SJSA1 (cell line): ENCODE measurements around the gene TLK1. TPM values are rescaled to one million over a fixed set of nuclear protein-coding genes. Genes with fewer than 3 reads are reported as not detected.
A peak's percentile ranks its signal among the peaks of the same experiment; 100 is the strongest.
"Not testable (repeated sequence)": the region's sequence is repeated elsewhere in the genome, so short reads cannot be mapped to it uniquely, and the experiment has no call there.

Experiments
- DNase-seq, 2 experiments: peaks; one replicate each; pipeline ENCODE4 v3.0.0-alpha.2; 2015 to 2020; ENCODE audit warnings: low spot score in 2 of 2, low read depth in 1 of 2
- H3K27ac ChIP-seq: fragments of 250-450 bp; sonication (Bioruptor Pico); 2 replicates; pipeline ENCODE4 v1.5.1; 2020; ENCODE audit warnings: mild to moderate bottlenecking, moderate library complexity
- H3K27me3 ChIP-seq: fragments of 250-450 bp; sonication (Bioruptor Pico); replicated peaks from 2 replicates; pipeline ENCODE4 v1.5.1; 2020; ENCODE audit warnings: mild to moderate bottlenecking, moderate library complexity
- H3K36me3 ChIP-seq: fragments of 250-450 bp; sonication (Bioruptor Pico); 2 replicates; pipeline ENCODE4 v1.5.1; 2020; ENCODE audit warnings: mild to moderate bottlenecking
- H3K4me1 ChIP-seq: fragments of 250-450 bp; sonication (Bioruptor Pico); replicated peaks from 2 replicates; pipeline ENCODE4 v1.6.1; 2021; ENCODE audit warnings: mild to moderate bottlenecking
- H3K4me3 ChIP-seq: fragments of 250-450 bp; sonication (Bioruptor Pico); 2 replicates; pipeline ENCODE4 v1.5.1; 2020; ENCODE audit warnings: mild to moderate bottlenecking
- H3K9me3 ChIP-seq: fragments of 250-450 bp; sonication (Bioruptor Pico); replicated peaks from 2 replicates; pipeline ENCODE4 v1.5.1; 2020; ENCODE audit warnings: mild to moderate bottlenecking
- total RNA-seq: library from RNA; depleted of rRNA; stranded (reverse); fragments of >200 nt; shearing (Covaris generic); gene quantifications from 2 replicates; pipeline ENCODE4 v1.2.3, GENCODE V29; 2014

The TLK1 gene
- total RNA-seq, 1 experiment from 2014 or later, result 20.4 TPM

GRCh38 chr2:171162522-171163197 lies 2.0 kb upstream of the TLK1 start:
- H3K4me3 ChIP-seq, H3K27ac ChIP-seq, H3K9me3 ChIP-seq, DNase-seq, H3K4me1 ChIP-seq, H3K27me3 ChIP-seq: not testable (repeated sequence)
- H3K36me3 ChIP-seq, result peaks cover 10% of the 10 kb centered on the region

- Histone ChIP-seq H3K27me3 (no peaks in the 10 kb centered on the region), H3K36me3 (peaks cover 10% of the 10 kb centered on the region), H3K4me3 (peak overlapping the region; percentile 93), H3K27ac (peak overlapping the region; percentile 91), H3K9me3 (no peaks in the 10 kb centered on the region), H3K4me1 (peaks cover 10% of the 10 kb centered on the region)
- peak; percentile 44 to 65 for DNase-seq
These were observed 455 bp upstream of the TLK1 start for GRCh38 chr2:171160956-171161740.

DNA sequence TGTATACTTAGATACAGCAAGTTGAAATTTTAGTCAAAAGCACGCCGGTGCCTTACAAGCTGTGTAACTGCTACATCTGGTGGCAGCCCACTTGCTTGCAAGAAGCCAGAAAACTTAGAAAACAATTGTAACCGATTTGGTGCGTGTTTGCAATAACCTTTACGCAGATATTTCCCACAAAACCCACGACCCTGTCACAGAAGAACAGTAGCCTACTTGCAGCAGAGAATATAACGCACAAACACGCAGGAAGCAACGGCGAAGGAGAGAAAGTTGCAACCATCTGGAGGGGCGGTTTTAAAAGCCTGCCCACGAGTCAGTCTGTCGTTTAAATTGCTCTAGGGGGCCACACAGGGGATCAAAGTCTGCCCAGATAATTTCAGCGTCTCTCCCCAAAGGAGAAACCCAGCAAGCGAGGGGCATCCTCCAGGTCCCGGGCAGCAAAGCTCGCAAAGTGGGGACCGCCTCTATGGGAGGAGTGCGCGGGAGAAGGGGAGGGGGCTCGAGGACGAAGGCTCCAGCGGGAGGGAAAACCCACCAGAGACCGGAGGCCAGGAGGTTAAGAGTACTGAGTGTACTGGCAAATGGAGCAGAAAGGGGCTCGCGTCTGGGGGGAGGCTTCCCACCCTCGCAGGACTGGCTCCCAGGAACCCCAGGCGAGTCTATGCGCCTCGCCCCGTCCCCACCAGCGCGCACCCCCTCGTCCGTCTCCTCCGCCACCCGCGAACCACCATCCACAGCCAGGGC lies 1.1 kb downstream of the TLK1 start:
- no peaks in the 10 kb centered on the region for H3K9me3 ChIP-seq
- DNase-seq, result peak; percentile 54 to 70

GRCh38 chr2:171158790-171159371 lies 1.8 kb downstream of the TLK1 start:
- Histone ChIP-seq H3K4me3 (peak overlapping the region; percentile 93), H3K27ac (peak overlapping the region; percentile 91), H3K36me3 (peaks cover 10% of the 10 kb centered on the region), H3K9me3 (no peaks in the 10 kb centered on the region), H3K27me3 (no peaks in the 10 kb centered on the region), H3K4me1 (peaks cover 10% of the 10 kb centered on the region)
- DNase-seq, result no peak

More for the DNA sequence above, 1.1 kb downstream of the TLK1 start:
- Histone ChIP-seq H3K27ac (peak overlapping the region; percentile 91), H3K4me3 (peak overlapping the region; percentile 93), H3K27me3 (no peaks in the 10 kb centered on the region), H3K36me3 (peaks cover 10% of the 10 kb centered on the region), H3K4me1 (peaks cover 10% of the 10 kb centered on the region)

GRCh38 chr2:171158036-171158789 lies 2.5 kb downstream of the TLK1 start:
- no peak overlapping the region for H3K27ac ChIP-seq
- H3K9me3 ChIP-seq, result no peaks in the 10 kb centered on the region
- no peak for DNase-seq
- H3K4me1 ChIP-seq, result peaks cover 10% of the 10 kb centered on the region
- H3K36me3 ChIP-seq, result peaks cover 10% of the 10 kb centered on the region
- H3K27me3 ChIP-seq, result no peaks in the 10 kb centered on the region
- H3K4me3 ChIP-seq, result peak overlapping the region; percentile 93

DNA sequence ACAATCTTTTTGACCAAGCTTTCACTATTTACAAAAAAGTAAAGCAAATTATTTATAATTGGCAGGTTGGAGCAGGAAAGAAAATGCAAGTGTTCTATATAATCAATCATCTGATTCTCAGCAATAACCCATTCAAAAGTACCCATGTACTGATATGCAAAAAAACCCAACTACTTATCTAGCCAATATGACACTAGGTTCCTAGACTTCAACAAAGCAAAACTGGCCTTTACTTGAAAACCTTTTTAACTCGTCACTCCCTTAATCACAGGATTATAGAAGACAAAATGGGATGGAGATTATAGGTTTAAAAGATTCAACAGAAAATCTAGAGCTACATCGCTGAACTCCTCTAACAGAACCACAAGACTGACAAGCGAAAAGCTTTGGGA lies 3.6 kb downstream of the TLK1 start:
- Histone ChIP-seq H3K4me3 (no peak overlapping the region), H3K27ac (no peak overlapping the region), H3K36me3 (peaks cover 10% of the 10 kb centered on the region), H3K27me3 (no peaks in the 10 kb centered on the region), H3K4me1 (peaks cover 10% of the 10 kb centered on the region), H3K9me3 (no peaks in the 10 kb centered on the region)
- no peak for DNase-seq

DNA sequence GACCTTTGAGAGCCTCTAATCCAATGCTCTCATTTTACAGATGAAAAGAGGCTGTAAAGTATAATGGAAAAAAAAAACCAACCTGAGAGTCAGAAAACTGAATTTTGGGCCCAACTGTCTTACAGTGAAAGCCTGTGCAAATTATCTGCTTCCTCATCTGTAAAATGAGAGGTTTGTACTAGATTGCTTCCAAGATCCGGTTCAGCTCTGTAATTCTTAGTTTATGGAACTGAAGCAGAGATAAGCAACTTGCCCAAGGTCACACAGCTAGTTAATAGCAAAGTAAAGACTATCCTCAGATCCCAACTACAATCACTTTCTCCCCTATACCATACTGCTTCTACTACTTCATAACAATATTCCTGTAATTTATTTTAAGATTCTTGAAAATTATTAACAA lies 6.3 kb downstream of the TLK1 start:
- no peak overlapping the region for H3K4me3 ChIP-seq
- H3K27me3 ChIP-seq, result no peaks in the 10 kb centered on the region
- peaks cover 10% of the 10 kb centered on the region for H3K4me1 ChIP-seq
- no peaks in the 10 kb centered on the region for H3K9me3 ChIP-seq
- no peak for DNase-seq
- no peak overlapping the region for H3K27ac ChIP-seq
- H3K36me3 ChIP-seq, result no peaks in the 10 kb centered on the region; the same call in 1 of the 2 replicates

- Histone ChIP-seq H3K27ac (no peak overlapping the region), H3K36me3 (no peaks in the 10 kb centered on the region), H3K4me3 (no peak overlapping the region), H3K9me3 (no peaks in the 10 kb centered on the region), H3K27me3 (no peaks in the 10 kb centered on the region), H3K4me1 (peaks cover 14% of the 10 kb centered on the region)
- DNase-seq, result no peak
These were observed 9.9 kb downstream of the TLK1 start for GRCh38 chr2:171150694-171151285.

- Histone ChIP-seq H3K27ac (no peak overlapping the region), H3K27me3 (no peaks in the 10 kb centered on the region), H3K4me1 (peaks cover 14% of the 10 kb centered on the region), H3K36me3 (no peaks in the 10 kb centered on the region), H3K4me3 (no peak overlapping the region), H3K9me3 (no peaks in the 10 kb centered on the region)
- no peak for DNase-seq
These were observed 10.6 kb downstream of the TLK1 start for GRCh38 chr2:171149986-171150693.

GRCh38 chr2:171149171-171149938 lies 11.3 kb downstream of the TLK1 start:
- no peak for DNase-seq
- no peaks in the 10 kb centered on the region for H3K27me3 ChIP-seq
- H3K36me3 ChIP-seq, result 0 out of 2 replicates have a peak, but pooled peaks cover 3% of the 10 kb centered on the region

DNA sequence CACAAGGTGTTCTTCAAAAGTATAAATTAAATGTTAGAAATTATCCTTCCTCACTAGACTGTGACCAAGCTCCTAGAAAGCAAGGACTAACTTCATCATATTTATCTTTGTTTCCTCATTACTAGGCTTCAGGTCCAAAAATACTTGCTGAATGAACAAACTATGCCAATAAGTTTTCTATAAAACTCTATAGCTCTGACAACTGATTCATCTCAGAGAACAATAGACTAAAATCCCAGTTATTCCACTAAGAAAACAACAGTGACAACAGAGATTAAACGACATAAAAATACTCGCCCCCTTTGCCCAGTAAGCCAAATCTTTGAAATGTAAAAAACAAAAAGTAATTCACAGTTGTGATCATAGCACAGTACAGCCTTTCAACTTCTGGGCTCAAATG lies 13.6 kb downstream of the TLK1 start:
- DNase-seq, result no peak
- no peaks in the 10 kb centered on the region for H3K9me3 ChIP-seq
- peaks cover 25% of the 10 kb centered on the region for H3K4me1 ChIP-seq
- H3K4me3 ChIP-seq, result no peak overlapping the region
- no peaks in the 10 kb centered on the region for H3K27me3 ChIP-seq
- 0 out of 2 replicates have a peak, but pooled peaks cover 3% of the 10 kb centered on the region for H3K36me3 ChIP-seq
- H3K27ac ChIP-seq, result no peak overlapping the region

More at GRCh38 chr2:171149171-171149938, 11.3 kb downstream of the TLK1 start:
- Histone ChIP-seq H3K27ac (no peak overlapping the region), H3K4me3 (no peak overlapping the region), H3K9me3 (no peaks in the 10 kb centered on the region), H3K4me1 (peaks cover 22% of the 10 kb centered on the region)

DNA sequence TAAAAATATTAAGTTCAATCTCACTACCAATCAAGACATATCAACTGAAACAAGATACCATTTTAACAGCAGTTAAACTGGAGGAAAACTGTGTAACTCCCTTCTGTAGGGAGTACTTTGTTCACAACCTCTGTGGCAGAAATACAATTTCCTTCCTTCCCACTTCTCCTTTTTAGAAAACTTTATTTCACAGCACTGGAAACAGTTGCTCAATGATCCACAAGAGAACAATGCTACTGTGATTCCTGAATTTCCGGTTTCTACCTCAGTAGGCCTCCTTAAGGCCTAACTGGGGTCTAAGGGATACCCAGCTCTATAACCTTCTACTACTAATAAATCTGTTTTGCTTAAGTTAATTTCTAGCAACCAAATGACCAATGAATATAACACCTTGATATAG lies 14.1 kb downstream of the TLK1 start:
- no peak overlapping the region for H3K27ac ChIP-seq
- H3K4me3 ChIP-seq, result no peak overlapping the region
- no peaks in the 10 kb centered on the region for H3K9me3 ChIP-seq
- H3K27me3 ChIP-seq, result no peaks in the 10 kb centered on the region
- peaks cover 25% of the 10 kb centered on the region for H3K4me1 ChIP-seq
- H3K36me3 ChIP-seq, result 0 out of 2 replicates have a peak, but pooled peaks cover 3% of the 10 kb centered on the region
- no peak for DNase-seq
